Measurements from ENCODE around the gene ZNF142. TPM values are rescaled to one million over a fixed set of nuclear protein-coding genes. Genes with fewer than 3 reads are reported as not detected.

The ZNF142 gene
- 3.3 and 6.2 TPM in 2 replicates for total RNA-seq

GRCh38 chr2:218659258-218659987 is at the start of gene ZNF142, which contains the start of gene BCS1L:
TSS of gene ZNF142 (minus strand) at chr2:218659623. CDS start at chr2:218656429, 3,194 bp downstream.
TSS of gene BCS1L (plus strand) at chr2:218659683. CDS start at chr2:218660988, 1,305 bp downstream.
- DNase-seq (ENCODE audit: low read depth in 2 of 2): peak; percentile 85 to 89

GRCh38 chr2:218708086-218708485 is 48.7 kb upstream of the ZNF142 start:
- no peak for DNase-seq (ENCODE audit: low read depth in 2 of 2)

DNA sequence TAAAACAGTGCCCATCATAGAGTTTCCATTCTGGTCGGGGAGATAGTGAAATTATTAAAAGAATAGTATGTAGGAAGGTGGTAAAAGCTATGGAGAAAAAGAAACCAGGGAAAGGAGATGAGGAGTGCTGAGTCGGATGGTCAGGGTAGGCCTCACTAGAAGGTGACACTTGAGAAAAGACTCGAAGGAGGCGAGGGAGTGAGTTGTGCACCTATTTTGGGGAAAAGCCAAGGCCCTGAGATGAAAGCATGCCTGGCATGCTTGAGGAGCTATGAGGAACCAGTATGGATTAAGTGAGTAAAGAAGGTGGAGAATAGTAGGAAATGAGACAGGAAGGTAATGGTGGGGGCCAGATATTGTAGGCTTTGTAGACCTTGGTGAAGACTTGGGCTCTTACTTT is 43.9 kb upstream of the ZNF142 start:
- DNase-seq (ENCODE audit: low read depth in 2 of 2): no peak

DNA sequence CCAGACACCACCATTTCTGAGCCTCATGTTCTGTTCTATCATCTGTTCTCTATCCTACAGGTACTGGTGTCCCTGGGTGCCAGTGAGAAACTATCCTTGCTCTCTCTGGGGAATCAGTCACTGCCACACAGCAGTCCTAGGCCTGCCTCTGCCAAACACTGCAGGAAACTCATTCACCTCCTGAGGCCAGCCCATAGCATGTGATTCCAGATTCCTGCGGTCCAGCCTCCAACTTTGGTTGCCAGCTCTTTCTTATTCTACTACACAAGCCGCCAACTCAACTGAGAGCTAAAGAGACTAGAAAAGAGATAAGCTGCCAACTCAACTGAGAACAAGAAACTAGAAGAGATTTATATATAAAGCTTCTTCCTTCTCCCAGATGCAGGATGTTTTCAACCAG is 42.4 kb upstream of the ZNF142 start:
- DNase-seq (ENCODE audit: low read depth in 2 of 2): no peak

DNA sequence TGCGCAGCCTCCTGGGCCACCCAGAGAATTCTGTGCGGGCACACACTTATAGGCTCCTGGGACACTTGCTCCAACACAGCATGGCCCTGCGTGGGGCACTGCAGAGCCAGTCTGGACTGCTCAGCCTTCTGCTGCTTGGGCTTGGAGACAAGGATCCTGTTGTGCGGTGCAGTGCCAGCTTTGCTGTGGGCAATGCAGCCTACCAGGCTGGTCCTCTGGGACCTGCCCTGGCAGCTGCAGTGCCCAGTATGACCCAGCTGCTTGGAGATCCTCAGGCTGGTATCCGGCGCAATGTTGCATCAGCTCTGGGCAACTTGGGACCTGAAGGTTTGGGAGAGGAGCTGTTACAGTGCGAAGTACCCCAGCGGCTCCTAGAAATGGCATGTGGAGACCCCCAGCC is 39.5 kb upstream of the ZNF142 start:
- DNase-seq (ENCODE audit: low read depth in 2 of 2): no peak

- DNase-seq (ENCODE audit: low read depth in 2 of 2): peak in 1 of 2 donors; percentile 47
Measured at GRCh38 chr2:218694405-218695145, 35.2 kb upstream of the ZNF142 start.

DNA sequence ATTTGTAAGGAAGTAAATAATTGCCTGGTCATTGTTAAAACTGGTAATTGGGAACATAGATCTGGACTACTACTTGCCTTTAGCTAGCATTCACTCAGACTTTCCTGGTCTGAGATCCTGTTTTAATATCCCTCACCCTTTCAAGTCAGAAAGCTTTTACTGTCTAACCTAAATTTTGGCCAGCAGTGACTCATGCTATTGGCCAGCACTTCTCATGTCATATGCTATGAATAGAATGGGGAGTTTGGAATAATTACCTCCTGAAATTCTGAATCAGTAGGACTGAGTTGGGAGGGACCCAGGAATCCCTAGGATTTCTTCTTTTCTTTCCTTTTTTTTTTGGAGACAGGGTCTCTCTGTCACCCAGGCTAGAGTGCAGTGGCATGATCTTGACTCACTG is 31.8 kb upstream of the ZNF142 start:
- no peak for DNase-seq (ENCODE audit: low read depth in 2 of 2)

- DNase-seq (ENCODE audit: low read depth in 2 of 2): peak; percentile 78 to 85
Measured at GRCh38 chr2:218687400-218688060, 28.1 kb upstream of the ZNF142 start.

DNA sequence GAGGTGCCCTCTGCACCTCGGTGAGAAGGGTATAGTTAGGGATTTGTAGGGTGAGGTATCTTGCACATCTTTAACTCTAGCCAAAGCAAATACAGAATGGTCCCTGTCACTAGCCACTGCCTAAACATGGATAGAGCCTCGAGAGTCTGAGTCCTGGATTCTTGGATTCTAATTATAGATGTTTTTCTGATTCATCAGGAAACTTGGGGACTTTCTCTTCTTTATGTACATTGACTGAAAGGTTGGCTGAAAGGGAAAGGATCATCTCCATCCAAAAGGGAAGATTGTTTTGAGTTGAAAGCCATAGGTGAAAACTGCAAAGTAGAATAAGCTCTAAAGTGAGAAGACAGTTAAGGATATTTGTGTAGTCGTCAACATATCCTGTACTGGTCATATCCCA is 20.6 kb upstream of the ZNF142 start:
- DNase-seq (ENCODE audit: low read depth in 2 of 2): no peak

GRCh38 chr2:218679119-218679518 is 19.7 kb upstream of the ZNF142 start:
- DNase-seq (ENCODE audit: low read depth in 2 of 2): peak in 1 of 2 donors; percentile 56

GRCh38 chr2:218671654-218672566 is 12.5 kb upstream of the ZNF142 start, which contains the start of the genes RNF25 and STK36:
TSS of gene RNF25 (minus strand) at chr2:218672002. CDS start at chr2:218671970, 32 bp downstream.
TSS of gene STK36 (plus strand) at chr2:218672086. CDS start at chr2:218672830, 744 bp downstream.
- DNase-seq (ENCODE audit: low read depth in 2 of 2): peak; percentile 73 to 87

- DNase-seq (ENCODE audit: low read depth in 2 of 2): peak in 1 of 2 donors; percentile 24
Measured at GRCh38 chr2:218671097-218671653, 11.8 kb upstream of the ZNF142 start.

DNA sequence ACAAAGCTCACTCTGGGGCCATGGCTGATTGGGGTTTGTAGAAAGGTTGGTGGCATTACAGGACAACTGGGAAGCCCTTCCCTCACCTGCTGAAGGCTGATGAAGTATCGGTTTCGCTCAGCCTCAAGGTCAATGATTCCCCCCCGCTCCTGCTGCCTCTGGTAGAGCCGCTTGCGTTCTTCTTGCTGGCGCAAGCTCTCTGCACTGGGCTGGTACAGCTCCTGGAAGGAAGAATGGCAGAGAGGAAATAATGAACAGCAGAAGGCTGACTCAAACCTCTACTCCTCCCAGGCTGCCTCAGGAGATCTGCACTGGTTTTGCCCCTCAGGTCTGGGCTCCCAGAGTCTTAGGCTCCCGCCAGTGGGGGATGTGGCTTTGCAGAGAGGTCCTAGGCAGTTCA is 5.2 kb upstream of the ZNF142 start:
- no peak for DNase-seq (ENCODE audit: low read depth in 2 of 2)

DNA sequence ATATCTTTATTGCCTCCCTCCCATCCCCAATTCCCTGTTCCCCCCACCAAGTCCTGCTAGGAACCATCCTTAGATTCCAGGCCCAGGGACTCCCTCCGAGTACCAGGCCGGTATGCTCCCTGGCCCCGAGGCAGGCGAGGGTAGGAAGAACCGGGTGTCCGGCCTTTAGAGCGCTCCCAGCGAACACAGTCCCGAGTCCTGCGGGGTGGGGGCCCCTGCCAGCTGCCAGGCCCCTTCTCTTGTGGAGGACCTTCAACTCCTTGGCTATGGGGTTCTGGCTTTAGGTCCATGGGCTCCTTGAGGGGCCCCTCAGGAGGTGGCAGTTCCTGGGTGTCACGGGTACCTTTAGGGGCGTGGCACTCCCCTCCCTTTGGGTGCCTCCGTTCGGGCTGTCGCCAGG is 4.5 kb upstream of the ZNF142 start:
- no peak for DNase-seq (ENCODE audit: low read depth in 2 of 2)

DNA sequence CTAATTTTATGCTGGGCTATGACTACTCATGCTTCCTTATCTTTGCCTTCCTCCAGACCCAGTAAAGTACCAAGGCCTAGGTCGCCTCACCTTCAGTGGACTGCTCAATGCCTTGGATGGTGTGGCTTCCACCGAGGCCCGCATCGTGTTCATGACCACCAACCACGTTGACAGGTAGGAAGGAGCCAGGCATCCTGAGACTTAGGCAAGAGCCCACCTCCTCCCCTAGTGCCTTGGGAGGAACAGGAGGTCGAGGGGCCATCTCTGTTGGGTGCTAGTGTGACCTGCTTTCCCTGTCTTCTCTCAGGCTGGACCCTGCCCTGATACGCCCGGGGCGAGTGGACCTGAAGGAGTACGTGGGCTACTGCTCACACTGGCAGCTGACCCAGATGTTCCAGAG is 3.4 kb upstream of the ZNF142 start:
- no peak for DNase-seq (ENCODE audit: low read depth in 2 of 2)

- no peak for DNase-seq (ENCODE audit: low read depth in 2 of 2)
Measured at GRCh38 chr2:218662377-218662776, 3.0 kb upstream of the ZNF142 start.

DNA sequence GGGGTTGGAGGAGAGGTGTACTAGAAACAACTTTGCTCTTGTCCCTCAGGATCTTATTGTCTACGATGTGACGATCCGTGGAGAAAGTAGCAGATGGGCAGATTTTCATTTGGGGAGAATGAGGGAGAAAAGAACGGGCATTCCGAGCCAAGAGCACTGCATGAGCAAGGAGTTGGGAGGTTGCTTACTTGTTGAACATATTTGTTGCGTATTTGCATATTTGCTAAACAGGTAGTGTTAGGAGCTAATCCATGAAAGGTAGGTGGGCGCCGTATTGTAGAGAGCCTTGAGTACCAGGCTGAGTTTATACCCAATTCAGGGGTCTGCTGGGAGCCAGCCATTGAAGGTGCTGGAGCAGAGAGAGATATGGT is 550 bp upstream of the ZNF142 start:
- DNase-seq (ENCODE audit: low read depth in 2 of 2): no peak

DNA sequence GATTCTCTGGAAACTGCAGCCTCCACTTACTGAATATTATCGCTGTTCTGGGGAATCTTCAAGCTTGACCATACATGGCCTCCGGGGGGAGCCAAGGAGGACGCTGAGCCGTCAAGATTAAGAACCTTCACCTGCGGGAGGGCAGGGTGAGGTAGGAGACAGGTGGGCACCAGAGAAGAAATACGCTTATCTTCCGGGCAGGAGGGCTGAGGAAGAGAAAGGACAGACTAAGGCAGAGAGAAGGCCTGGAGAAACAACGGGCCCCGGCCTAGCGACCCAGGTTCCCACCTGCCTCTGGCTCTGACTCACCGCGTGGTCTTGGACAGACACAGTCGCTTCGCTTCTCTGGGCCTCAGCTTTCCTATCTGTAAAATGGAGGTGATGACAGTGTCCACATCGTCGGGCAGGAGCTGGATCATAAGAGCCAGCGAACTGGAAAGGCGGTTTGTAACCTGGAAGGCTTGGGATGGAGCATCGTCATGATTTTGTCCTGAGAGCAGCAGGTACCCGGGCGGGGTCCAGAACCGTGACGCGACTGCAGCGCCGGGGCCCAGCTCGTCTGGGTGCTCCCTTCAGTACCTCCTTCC is 659 bp downstream of the ZNF142 start:
- peak in 1 of 2 donors; percentile 54 for DNase-seq (ENCODE audit: low read depth in 2 of 2)

- no peak for DNase-seq (ENCODE audit: low read depth in 2 of 2)
Measured at GRCh38 chr2:218655751-218656150, 3.7 kb downstream of the ZNF142 start.

DNA sequence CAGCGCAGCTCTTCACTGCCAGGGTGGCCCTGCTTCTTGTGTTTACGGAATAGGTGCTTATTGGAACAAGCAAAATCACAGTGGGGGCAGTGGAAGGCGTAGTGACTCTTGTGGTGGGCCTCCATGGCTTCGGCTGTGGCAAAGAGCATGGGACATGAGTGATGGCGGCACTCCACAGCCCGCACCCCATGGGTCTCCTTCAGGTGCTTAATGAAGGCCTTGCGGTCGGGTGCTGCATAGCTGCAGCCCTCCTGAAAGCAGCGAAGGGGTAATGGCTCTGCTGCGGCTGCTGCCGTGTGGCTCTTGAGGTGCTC is 10.7 kb downstream of the ZNF142 start:
- no peak for DNase-seq (ENCODE audit: low read depth in 2 of 2)
